Urinary bladder (tissue), 4 donors: ENCODE results near the gene SLC49A3. TPM values are rescaled to one million over a fixed set of nuclear protein-coding genes. Genes with fewer than 3 reads are reported as not detected.
"Not testable (repeated sequence)": the region's sequence is repeated elsewhere in the genome, so short reads cannot be mapped to it uniquely, and the experiment has no call there.

ENCODE experiments used
- DNase-seq: peaks from one replicate; pipeline ENCODE4 v3.0.0-alpha.2; 2015; ENCODE audit errors: extremely low spot score
- H3K27ac ChIP-seq: one replicate; pipeline ENCODE4 v1.5.1; 2013; ENCODE audit warnings: low read depth, mild to moderate bottlenecking, moderate library complexity
- H3K36me3 ChIP-seq: one replicate; pipeline ENCODE4 v1.6.1; 2013; ENCODE audit warnings: mild to moderate bottlenecking, moderate library complexity; ENCODE audit not compliant: insufficient read depth
- H3K4me1 ChIP-seq: one replicate; pipeline ENCODE4 v1.6.1; 2013; ENCODE audit warnings: mild to moderate bottlenecking, moderate library complexity; ENCODE audit not compliant: insufficient read depth
- H3K4me3 ChIP-seq: one replicate; pipeline ENCODE4 v1.5.1; 2013; ENCODE audit warnings: low read depth, low read length
- WGBS: extraction: QIAGEN DNeasy Blood & Tissue Kit; methylation state at CpG from one replicate; pipeline ENCODE4 v1.1.7; 2013; 5-methylcytosine and 5-hydroxymethylcytosine counted together
- polyA plus RNA-seq: library from polyadenylated mRNA; stranded (reverse); fragments of 200-250 nt; gene quantifications from one replicate; pipeline ENCODE4 v1.2.3, GENCODE V29; 2013
- total RNA-seq: library from RNA; depleted of rRNA; stranded (reverse); fragments of >200 nt; gene quantifications from one replicate; pipeline ENCODE4 v1.2.3, GENCODE V29; 2014
- donor health status: healthy with polysubstance abuse.
- donor health status: healthy.

Gene SLC49A3
- total and polyA plus RNA-seq, 2 donors: 2.1 to 7.9 TPM

DNA sequence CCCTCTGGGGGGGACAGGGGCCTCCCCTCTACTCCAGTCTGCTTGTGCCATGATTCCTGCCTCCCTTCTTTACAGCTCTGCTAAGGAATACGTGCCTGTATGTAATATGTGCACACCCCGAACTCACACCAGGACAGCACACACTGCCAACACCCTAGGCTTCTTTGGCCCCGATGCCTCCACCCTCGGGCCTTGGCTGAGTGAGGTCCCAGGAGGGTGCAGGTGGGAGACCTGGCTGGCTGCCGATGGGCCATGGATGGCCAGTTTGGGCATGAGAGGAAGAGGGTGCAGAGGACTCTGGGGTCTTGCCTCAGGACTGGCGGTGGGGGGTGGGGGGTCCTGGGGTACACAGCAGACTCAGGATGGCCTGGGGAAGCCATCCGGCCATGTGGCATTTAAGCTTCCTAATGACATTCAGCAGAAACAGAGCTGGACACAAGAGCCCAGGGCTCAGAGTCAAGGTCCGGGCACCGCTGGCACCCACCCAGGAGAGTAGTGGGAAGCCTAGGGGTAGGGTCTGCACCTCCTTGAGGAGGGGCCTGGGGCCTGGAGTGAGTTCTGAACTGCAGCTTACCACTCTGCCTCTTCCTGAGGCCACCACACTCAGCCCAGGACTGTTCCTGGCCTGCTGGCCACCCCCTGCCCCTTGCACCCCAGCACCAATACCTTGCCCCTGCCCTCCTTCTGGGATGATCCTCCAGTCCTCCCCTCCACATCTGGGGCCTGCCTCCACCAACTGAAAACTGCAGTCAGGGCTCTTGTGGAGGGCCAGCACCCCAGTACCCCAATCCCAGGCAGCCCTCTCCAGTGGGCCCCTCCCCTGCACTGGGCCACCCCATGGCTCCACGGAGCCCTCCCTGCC is 14.6 kb upstream of the SLC49A3 start:
- no peak for DNase-seq
- 72% methylated on average over 10 of the region's 10 CpGs for WGBS
- Histone ChIP-seq H3K27ac (no peak overlapping the region), H3K4me3 (no peak overlapping the region), H3K4me1 (peaks cover 6% of the 10 kb centered on the region), H3K36me3 (no peaks in the 10 kb centered on the region)

DNA sequence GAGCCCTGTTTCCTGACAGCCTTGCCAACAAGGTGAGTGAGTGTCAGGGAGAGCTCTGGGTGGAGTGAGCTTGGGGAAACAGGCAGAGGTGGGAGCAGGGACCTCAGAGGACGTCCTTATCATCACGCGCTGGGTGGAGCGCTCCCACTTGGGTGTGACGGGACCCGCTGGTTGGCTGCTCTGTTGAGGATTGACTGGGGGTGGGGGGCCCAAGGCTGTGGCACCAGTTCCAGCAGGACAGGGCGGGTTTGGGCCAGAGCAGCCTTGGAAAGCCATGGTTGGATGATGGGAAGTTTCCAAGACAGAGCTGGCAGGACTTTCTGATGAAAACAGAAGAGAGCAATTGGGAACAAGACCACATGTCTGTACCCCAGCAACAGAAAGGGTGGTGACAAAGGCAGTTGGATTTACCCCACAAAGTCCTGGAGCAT is 13.7 kb upstream of the SLC49A3 start:
- Histone ChIP-seq H3K36me3 (no peaks in the 10 kb centered on the region), H3K4me3 (no peak overlapping the region), H3K4me1 (peaks cover 1% of the 10 kb centered on the region), H3K27ac (no peak overlapping the region)
- DNase-seq: no peak
- 82% methylated on average over 7 of the region's 7 CpGs for WGBS

DNA sequence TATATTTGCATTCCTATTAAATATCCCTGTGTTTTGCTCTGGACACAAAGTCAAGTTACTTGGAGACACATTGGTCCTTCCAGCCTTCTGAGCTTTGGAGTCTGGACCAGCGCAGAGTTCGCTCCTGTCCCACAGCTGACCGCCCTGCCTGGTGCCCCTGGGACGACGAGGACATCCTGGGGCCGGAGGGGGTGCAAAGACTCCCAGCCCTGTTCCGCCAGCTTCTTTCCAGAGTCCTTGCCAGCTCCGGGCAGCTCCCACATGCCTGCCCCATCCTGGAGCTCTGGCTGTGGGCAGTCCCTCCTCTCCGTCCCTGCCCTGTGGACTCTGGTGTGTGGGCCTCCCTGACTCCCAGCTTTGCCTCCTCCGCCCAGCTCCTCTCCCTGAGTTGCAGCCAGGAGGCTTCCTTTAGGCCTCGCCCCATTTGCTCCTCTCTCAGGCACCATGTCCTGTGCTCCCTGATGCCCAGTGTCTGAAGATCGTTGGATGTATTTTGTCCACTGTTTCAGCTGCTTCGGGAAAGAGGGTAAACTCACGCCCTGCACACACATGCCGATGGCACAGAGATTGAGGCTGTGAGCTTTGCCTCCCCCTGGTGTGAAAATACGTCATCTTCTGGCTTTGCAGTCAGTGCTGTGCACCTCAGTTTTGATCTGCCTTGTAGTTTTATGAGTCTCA is 11.8 kb upstream of the SLC49A3 start:
- WGBS: 67% methylated on average over 16 of the region's 16 CpGs
- DNase-seq: no peak
- Histone ChIP-seq H3K4me1 (no peaks in the 10 kb centered on the region), H3K4me3 (no peak overlapping the region), H3K36me3 (no peaks in the 10 kb centered on the region), H3K27ac (no peak overlapping the region)

DNA sequence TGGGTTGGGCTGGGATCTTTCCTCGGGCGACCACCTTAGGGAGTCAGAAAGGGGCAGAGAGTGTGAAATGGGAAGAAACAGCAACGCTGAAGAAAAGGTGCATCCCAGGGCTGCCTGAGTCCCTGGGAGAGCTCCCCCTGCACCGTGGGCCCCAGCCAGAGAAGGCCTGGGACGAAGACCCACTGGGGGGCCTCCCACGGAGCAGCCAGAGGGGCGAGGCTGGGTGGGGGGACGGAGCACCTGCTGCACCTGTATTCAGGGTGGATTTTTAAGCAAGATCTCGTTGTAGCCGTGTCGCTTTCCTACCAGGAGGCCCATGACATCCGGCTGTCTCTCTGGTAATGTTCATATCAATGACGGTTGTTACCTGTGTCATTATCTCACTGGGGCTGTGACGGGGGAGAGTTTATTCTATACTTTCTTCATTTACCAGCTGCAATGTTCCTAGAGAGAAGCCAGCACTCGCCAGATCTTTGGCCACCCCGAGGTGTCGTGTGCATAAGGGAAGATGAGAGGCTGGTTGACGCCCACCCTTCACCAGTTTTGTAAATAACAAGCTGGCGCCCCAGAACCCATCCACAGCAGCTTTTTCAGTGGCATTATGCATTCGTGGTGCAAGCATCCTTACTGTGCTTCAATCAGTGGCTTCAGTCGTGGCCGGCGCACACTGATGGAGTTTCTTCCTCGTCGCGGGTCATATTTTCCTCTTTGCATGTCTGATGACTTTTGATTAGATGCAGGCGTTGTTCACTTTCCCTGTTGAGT is 11.0 kb upstream of the SLC49A3 start:
- Histone ChIP-seq H3K36me3 (no peaks in the 10 kb centered on the region), H3K4me1 (no peaks in the 10 kb centered on the region), H3K4me3 (no peak overlapping the region), H3K27ac (no peak overlapping the region)
- DNase-seq: no peak
- 72% methylated on average over 27 of the region's 27 CpGs for WGBS

DNA sequence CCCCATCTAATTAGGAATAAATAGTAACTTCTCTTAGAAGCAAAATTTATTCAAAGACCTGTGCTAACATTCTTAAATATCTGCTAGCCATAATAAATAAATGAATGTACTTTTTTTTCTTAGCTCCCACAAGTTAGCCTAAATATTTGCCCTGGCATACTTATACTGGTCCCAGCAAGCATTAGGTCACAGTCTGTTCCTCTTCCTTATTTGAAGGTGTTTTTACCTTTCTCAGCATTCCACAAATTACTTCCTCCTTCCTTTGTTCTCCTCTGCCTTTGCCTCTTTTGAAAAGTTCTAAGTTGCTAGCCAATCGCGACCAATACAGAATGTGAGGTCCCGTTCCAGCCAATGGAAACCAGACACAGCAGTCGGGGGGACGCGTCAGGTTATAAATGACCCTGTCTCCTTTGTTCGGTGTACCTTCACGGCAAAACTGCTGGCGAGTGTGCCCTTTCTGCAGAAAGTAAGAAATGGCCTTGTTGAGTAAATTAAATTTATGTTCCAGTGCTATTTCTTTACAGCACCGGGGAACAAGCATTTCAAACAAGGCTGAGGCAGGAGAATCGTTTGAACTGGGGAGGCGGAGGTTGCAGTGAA is 5.5 kb upstream of the SLC49A3 start:
- not testable (repeated sequence) for H3K4me1 ChIP-seq, H3K36me3 ChIP-seq, DNase-seq, H3K4me3 ChIP-seq, H3K27ac ChIP-seq
- 85% methylated on average over 12 of the region's 12 CpGs for WGBS

DNA sequence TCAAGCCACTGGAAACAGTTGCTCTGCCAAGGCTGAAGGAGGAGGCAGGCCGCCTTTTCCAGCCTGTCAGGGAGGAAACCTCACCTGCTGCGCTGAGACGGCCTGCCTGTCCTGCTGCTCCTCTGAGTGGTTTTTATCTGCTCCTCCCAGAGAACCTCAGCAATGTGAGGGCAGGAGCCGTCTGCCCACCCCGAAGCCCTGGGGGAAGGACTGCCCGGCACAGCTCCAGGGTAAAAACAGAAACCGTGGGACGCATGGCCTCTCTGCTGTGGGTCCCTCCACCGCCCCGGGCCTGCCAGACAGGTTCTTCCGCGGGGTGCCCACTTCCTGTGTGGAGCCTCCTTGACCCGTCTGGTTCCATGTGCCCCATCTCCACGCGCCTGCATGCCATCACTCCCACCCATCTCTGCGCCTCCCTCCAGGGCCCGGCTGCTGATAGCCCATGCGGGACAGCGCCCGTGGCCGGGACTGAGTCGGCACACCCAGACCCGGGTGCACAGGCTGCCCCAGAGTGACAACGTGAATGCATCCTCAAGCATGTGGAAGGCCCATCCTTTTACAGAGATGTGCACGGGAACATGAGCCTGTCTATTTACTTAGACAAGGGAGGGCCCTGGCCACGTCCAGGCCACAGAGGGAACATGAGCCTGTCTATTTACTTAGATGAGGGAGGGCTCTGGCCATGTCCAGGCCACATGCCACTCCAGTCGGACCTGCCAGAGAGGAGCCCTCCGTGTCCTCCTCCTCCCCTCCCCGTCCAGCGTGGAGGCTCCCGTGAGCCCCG is 4.0 kb upstream of the SLC49A3 start:
- DNase-seq: no peak
- Histone ChIP-seq H3K4me1 (no peaks in the 10 kb centered on the region), H3K4me3 (no peak overlapping the region), H3K27ac (no peak overlapping the region), H3K36me3 (no peaks in the 10 kb centered on the region)
- WGBS: 72% methylated on average over 32 of the region's 32 CpGs

DNA sequence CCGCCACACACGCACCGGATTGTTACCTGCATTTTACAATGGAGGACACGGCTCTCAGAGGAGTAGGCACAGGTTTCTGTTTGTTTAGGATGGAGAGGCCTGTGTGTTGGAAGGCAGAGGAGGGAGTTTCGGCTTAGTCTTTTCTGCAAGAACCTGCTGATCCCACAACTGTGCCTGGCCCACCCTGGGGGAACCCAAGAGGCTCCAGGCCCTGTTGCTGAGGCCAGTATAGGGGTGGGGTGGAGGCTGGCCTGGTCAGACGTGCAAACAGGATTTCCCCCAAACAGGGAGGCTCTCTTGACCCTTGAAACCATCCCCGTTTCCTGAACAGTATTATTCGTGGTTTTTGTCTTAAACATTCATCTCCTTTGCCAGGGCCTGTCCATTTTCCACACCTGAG is 772 bp upstream of the SLC49A3 start:
- no peak overlapping the region for H3K27ac ChIP-seq
- no peaks in the 10 kb centered on the region for H3K36me3 ChIP-seq
- H3K4me1 ChIP-seq: no peaks in the 10 kb centered on the region
- no peak for DNase-seq
- WGBS: 86% methylated on average over 8 of the region's 8 CpGs
- no peak overlapping the region for H3K4me3 ChIP-seq

DNA sequence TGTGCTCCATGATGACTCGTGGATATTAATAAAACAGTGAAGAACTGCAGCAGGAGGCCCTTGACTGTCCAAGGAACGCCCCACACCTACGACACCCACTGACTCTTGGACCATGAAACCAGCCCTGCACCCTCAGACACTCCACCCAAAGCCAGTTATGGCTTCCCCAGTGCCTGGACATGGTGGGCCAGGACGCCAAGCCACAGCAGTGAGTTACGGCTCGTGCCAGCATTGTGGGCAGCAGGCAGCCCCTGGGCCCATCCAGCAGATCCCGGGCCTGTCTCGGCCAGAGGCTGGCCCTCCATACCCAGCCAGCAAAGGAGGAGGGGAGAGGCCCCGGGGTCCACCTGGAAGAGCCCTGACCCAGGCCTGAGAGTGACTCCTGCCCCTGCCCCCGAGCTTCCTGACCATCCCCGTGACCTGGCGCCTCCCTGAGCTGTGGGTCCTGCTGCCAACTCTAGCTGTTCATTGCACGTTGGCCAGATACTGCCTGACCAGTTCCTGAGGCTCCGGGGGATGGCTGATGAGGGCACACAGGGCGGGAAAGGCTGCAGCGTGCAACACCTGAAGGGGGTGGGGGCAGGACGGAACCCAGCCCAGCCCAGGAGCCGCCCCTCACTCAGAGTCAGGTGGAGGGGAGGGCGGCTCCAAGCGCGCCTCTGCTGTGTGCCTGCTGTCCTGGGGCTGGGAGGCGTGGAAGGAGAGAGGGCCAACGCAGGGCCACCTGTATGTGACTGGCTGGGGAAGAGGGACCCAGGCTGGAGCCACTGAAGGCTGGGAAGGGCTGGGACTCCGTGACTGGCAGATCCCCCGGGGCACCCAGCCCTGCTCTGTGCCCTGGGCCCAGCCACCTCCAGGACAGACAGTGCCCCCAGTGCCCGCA is 739 bp downstream of the SLC49A3 start:
- Histone ChIP-seq H3K36me3 (no peaks in the 10 kb centered on the region), H3K4me3 (peak overlapping the region; percentile 35), H3K4me1 (no peaks in the 10 kb centered on the region), H3K27ac (peak overlapping the region; percentile 38)
- 82% methylated on average over 26 of the region's 26 CpGs for WGBS
- DNase-seq: no peak

DNA sequence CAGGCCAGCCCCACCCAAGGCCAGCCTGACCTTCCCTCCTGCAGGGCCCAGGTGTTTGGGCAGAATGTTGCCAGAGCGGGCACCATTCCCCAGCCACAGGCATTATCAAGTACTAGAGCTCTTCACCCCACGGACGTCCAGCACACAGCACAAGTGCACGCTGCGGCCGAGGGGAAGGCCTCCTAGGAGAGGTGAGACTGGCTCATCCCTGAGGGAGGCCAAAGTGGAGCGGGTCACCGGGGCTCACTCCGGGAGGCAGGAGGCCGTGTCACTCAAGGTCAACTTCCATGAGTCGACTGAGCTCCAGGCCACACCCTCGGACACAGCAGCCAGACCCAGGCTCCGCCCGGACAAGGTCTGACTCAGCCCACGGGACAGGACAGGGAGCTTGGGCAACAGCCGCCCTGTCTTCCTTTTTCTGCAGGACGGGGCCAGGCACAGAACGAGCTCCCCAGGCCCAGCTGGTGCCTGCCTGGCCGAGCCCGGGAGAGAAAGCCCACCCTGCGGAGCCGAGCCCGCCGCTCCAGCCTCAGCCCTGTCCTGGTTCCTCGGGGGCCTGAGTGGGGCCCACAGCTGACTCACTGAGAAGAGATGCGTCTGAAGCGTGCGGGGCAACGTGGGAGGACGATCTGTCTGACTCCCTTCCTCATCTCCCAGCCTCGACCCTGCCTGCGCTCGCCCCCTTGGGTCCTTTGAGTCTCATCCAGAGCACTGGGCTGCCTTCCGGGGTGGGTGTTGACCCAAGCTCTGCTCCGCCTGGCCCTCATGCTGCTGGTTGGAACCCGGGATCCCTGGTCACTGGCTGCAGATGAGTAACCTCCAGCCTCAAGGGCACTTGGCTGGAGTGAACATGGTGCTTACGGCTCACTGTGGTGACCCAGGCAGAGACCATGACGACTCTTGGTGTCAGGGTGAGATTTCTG is 1.6 kb downstream of the SLC49A3 start:
- Histone ChIP-seq H3K36me3 (no peaks in the 10 kb centered on the region), H3K27ac (peak overlapping the region; percentile 76), H3K4me1 (no peaks in the 10 kb centered on the region), H3K4me3 (no peak overlapping the region)
- DNase-seq: no peak
- WGBS: 65% methylated on average over 38 of the region's 38 CpGs

DNA sequence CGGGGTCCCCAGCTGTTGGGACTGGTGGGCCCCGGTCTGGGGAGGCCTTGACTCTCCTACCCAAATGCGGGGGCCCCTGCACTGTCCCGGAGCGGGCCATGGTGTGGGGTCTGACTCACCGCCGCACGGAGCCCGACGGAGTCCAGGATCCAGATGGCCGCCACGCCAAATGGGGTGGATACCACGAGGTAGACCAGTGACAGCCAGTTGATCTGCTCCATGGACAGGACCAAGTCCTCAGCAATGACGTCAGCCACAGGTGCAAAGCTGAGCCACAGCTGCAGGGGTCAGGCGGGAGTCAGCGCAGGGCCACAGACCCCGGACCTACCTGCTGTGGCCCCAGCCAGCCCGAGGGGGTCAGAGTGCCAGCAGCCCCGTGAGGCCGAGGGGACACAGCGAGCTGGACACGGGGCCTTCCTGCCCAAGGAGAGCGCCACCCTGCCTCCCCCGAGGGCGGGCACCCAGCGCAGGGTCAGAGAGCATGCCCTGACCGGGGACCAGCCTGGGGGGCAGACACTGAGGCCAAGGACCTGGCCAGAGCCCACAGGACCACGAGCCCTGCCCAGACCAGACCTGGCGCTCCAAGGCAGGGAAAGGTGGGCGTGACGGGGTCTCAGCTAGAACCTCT is 2.4 kb downstream of the SLC49A3 start:
- no peak overlapping the region for H3K4me3 ChIP-seq
- H3K27ac ChIP-seq: peak overlapping the region; percentile 11
- H3K4me1 ChIP-seq: no peaks in the 10 kb centered on the region
- 94% methylated on average over 31 of the region's 31 CpGs for WGBS
- DNase-seq: no peak
- no peaks in the 10 kb centered on the region for H3K36me3 ChIP-seq
